CD4-positive, CD25-positive, alpha-beta regulatory T cell (primary cell): ENCODE measurements around the gene OR2M2. TPM values are rescaled to one million over a fixed set of nuclear protein-coding genes. Genes with fewer than 3 reads are reported as not detected.

Experiments used
- ATAC-seq, 2 donors: fragments of 150-1000 bp; cut with Tn5 transposase; one replicate each; pipeline ENCODE4 v1.10.0; 2021; ENCODE audit warnings: low read depth in 2 of 2, moderate number of reproducible peaks in 2 of 2, moderate library complexity in 1 of 2
- DNase-seq, 3 donors: peaks; one replicate each; pipeline versions ENCODE4 v3.0.0 to v3.0.0-alpha.2; 2012 to 2022; ENCODE audit warnings: mixed read lengths in 1 of 3
- H3K27ac ChIP-seq: one replicate; pipeline ENCODE4 v1.7.0; 2013; ENCODE audit warnings: mild to moderate bottlenecking, low read length; ENCODE audit not compliant: insufficient read depth, poor library complexity, severe bottlenecking
- H3K27me3 ChIP-seq: one replicate; pipeline ENCODE4 v1.7.0; 2013; ENCODE audit warnings: low read length; ENCODE audit not compliant: control insufficient read depth, insufficient read depth
- H3K36me3 ChIP-seq: one replicate; pipeline ENCODE4 v1.7.0; 2013; ENCODE audit warnings: mild to moderate bottlenecking, low read length, moderate library complexity; ENCODE audit not compliant: control insufficient read depth, insufficient read depth
- H3K4me1 ChIP-seq: 2 replicates; pipeline ENCODE4 v1.7.0; 2013; ENCODE audit warnings: mild to moderate bottlenecking, low read length; ENCODE audit not compliant: insufficient read depth, control insufficient read depth, poor library complexity, severe bottlenecking
- H3K4me3 ChIP-seq: one replicate; pipeline ENCODE4 v1.7.0; 2013; ENCODE audit warnings: low read depth, mild to moderate bottlenecking, low read length, moderate library complexity
- H3K9me3 ChIP-seq, 2 experiments: 1 replicate in 1 of 2; 2 replicates in 1 of 2; pipeline ENCODE4 v1.7.0; 2013; ENCODE audit warnings: low read length in 2 of 2, mild to moderate bottlenecking in 1 of 2, moderate library complexity in 1 of 2; ENCODE audit not compliant: control insufficient read depth in 2 of 2
- H3K27ac Mint-ChIP-seq, 3 donors: one replicate each; pipeline ENCODE4 v1.8.0; 2020 to 2022; ENCODE audit warnings: mild to moderate bottlenecking in 3 of 3, mixed read lengths in 3 of 3, moderate library complexity in 2 of 3
- H3K27me3 Mint-ChIP-seq: one replicate; pipeline ENCODE4 v1.8.0; 2022; ENCODE audit warnings: mild to moderate bottlenecking, mixed read lengths
- H3K36me3 Mint-ChIP-seq: one replicate; pipeline ENCODE4 v1.8.0; 2020; ENCODE audit warnings: mixed read lengths
- H3K4me1 Mint-ChIP-seq, 4 donors: one replicate each; pipeline ENCODE4 v1.8.0; 2020 to 2022; ENCODE audit warnings: mixed read lengths in 4 of 4, mild to moderate bottlenecking in 1 of 4
- H3K4me3 Mint-ChIP-seq, 4 donors: one replicate each; pipeline ENCODE4 v1.8.0; 2020 to 2022; ENCODE audit warnings: mild to moderate bottlenecking in 4 of 4, mixed read lengths in 4 of 4, moderate library complexity in 3 of 4
- H3K9me3 Mint-ChIP-seq, 7 donors: one replicate each; pipeline ENCODE4 v1.8.0; 2020 to 2022; ENCODE audit warnings: mixed read lengths in 7 of 7, mild to moderate bottlenecking in 3 of 7, moderate library complexity in 2 of 7
- polyA plus RNA-seq, 4 donors: library from polyadenylated mRNA; unstranded; fragments of 300-500 nt; fragmentation: Illumina TruSeq; gene quantifications; one replicate each; pipeline ENCODE4 v1.2.3, GENCODE V29; 2021
- total RNA-seq: library from RNA; stranded (reverse); gene quantifications from one replicate; pipeline ENCODE4 v1.2.3, GENCODE V29; 2022

Gene OR2M2
- total and polyA plus RNA-seq, 5 donors from 2014 or later: not detected

GRCh38 chr1:248196965-248197364 lies 22.3 kb downstream of the OR2M2 start, which contains the start of gene OR2M3:
Gene OR2M3, plus strand, starts transcription at chr1:248197265. Its CDS starts 5,803 bp downstream, at chr1:248203068.
- H3K27me3 Mint-ChIP-seq: no peaks in the 10 kb centered on the region
- Histone ChIP-seq H3K27ac (no peak within 1 kb of the TSS), H3K36me3 (no peaks in the 10 kb centered on the region), H3K4me1 (no peaks in the 10 kb centered on the region), H3K27me3 (no peaks in the 10 kb centered on the region), H3K4me3 (no peak within 1 kb of the TSS), H3K9me3 (no peaks in the 10 kb centered on the region)
- H3K4me1 Mint-ChIP-seq: no peaks in the 10 kb centered on the region
- DNase-seq (no peak), ATAC-seq (no peak)
- no peaks in the 10 kb centered on the region for H3K36me3 Mint-ChIP-seq
- H3K4me3 Mint-ChIP-seq: no peak within 1 kb of the TSS
- no peak within 1 kb of the TSS for H3K27ac Mint-ChIP-seq
- peaks cover 0 to 17% (median 2%) of the 10 kb centered on the region in 7 donors for H3K9me3 Mint-ChIP-seq

GRCh38 chr1:248215880-248216279 lies 41.3 kb downstream of the OR2M2 start:
- Histone ChIP-seq H3K4me1 (no peaks in the 10 kb centered on the region), H3K27me3 (no peaks in the 10 kb centered on the region), H3K4me3 (no peak overlapping the region), H3K9me3 (no peaks in the 10 kb centered on the region), H3K36me3 (no peaks in the 10 kb centered on the region), H3K27ac (no peak overlapping the region)
- no peak overlapping the region for H3K4me3 Mint-ChIP-seq
- H3K27me3 Mint-ChIP-seq: no peaks in the 10 kb centered on the region
- DNase-seq: no peak
- H3K27ac Mint-ChIP-seq: no peak overlapping the region
- no peak for ATAC-seq
- no peaks in the 10 kb centered on the region for H3K4me1 Mint-ChIP-seq
- H3K36me3 Mint-ChIP-seq: no peaks in the 10 kb centered on the region
- peaks cover 2 to 23% (median 5%) of the 10 kb centered on the region in 7 donors for H3K9me3 Mint-ChIP-seq

- Mint-ChIP-seq H3K27ac (no peak overlapping the region), H3K36me3 (no peaks in the 10 kb centered on the region), H3K27me3 (no peaks in the 10 kb centered on the region), H3K4me3 (no peak overlapping the region), H3K9me3 (peaks cover 0 to 7% (median 2%) of the 10 kb centered on the region in 7 donors), H3K4me1 (no peaks in the 10 kb centered on the region)
- no peak overlapping the region for H3K4me3 ChIP-seq
- H3K36me3 ChIP-seq: no peaks in the 10 kb centered on the region
- no peaks in the 10 kb centered on the region for H3K4me1 ChIP-seq
- no peaks in the 10 kb centered on the region for H3K9me3 ChIP-seq
- no peak overlapping the region for H3K27ac ChIP-seq
- DNase-seq (no peak), ATAC-seq (no peak)
- H3K27me3 ChIP-seq: no peaks in the 10 kb centered on the region
These were observed 50.9 kb downstream of the OR2M2 start for GRCh38 chr1:248225537-248225936.

GRCh38 chr1:248229360-248229908 lies 54.8 kb downstream of the OR2M2 start:
- H3K4me3 ChIP-seq: no peak overlapping the region
- H3K9me3 ChIP-seq: no peaks in the 10 kb centered on the region
- H3K27me3 ChIP-seq: no peaks in the 10 kb centered on the region
- H3K27ac ChIP-seq: no peak overlapping the region
- peaks cover 0 to 7% (median 3%) of the 10 kb centered on the region in 7 donors for H3K9me3 Mint-ChIP-seq
- no peak overlapping the region for H3K4me3 Mint-ChIP-seq
- H3K36me3 ChIP-seq: no peaks in the 10 kb centered on the region
- H3K27me3 Mint-ChIP-seq: no peaks in the 10 kb centered on the region
- H3K27ac Mint-ChIP-seq: no peak overlapping the region
- no peaks in the 10 kb centered on the region for H3K4me1 ChIP-seq
- no peaks in the 10 kb centered on the region for H3K36me3 Mint-ChIP-seq
- no peak for DNase-seq
- H3K4me1 Mint-ChIP-seq: no peaks in the 10 kb centered on the region
- no peak for ATAC-seq

Other genes with a start within 250 kb of the OR2M2 start
- gene OR2AJ1, start 249.9 kb upstream of the OR2M2 start, total RNA-seq: not detected
- not detected for gene OR2AJ1, start 249.9 kb upstream of the OR2M2 start, polyA plus RNA-seq
- 0.42 TPM for gene OR2L8, start 226.0 kb upstream of the OR2M2 start, total RNA-seq
- not detected for gene OR2L8, start 226.0 kb upstream of the OR2M2 start, polyA plus RNA-seq
- not detected for gene OR2AK2, start 209.6 kb upstream of the OR2M2 start, total RNA-seq
- not detected for gene OR2AK2, start 209.6 kb upstream of the OR2M2 start, polyA plus RNA-seq
- not detected for gene OR2L5, start 161.2 kb upstream of the OR2M2 start, total RNA-seq
- not detected for gene OR2L5, start 161.2 kb upstream of the OR2M2 start, polyA plus RNA-seq
- gene OR2L2, start 144.8 kb upstream of the OR2M2 start, total RNA-seq: 0.35 TPM
- under 1 TPM in 1 of 4 donors, not detected in 3; 0.49 TPM for gene OR2L2, start 144.8 kb upstream of the OR2M2 start, polyA plus RNA-seq
- not detected for gene OR2L3, start 128.0 kb upstream of the OR2M2 start, total RNA-seq
- gene OR2L3, start 128.0 kb upstream of the OR2M2 start, polyA plus RNA-seq: not detected
- not detected for gene OR2L13, start 79.6 kb upstream of the OR2M2 start, total RNA-seq
- not detected for gene OR2L13, start 79.6 kb upstream of the OR2M2 start, polyA plus RNA-seq
- not detected for gene OR2M5, start 29.7 kb upstream of the OR2M2 start, total RNA-seq
- gene OR2M5, start 29.7 kb upstream of the OR2M2 start, polyA plus RNA-seq: not detected
- gene OR2M3, start 22.4 kb downstream of the OR2M2 start, total RNA-seq: not detected
- not detected for gene OR2M3, start 22.4 kb downstream of the OR2M2 start, polyA plus RNA-seq
- not detected for gene OR2M4, start 56.6 kb downstream of the OR2M2 start, total RNA-seq
- gene OR2M4, start 56.6 kb downstream of the OR2M2 start, polyA plus RNA-seq: not detected
- gene OR2T33, start 103.2 kb downstream of the OR2M2 start, total RNA-seq: not detected
- not detected for gene OR2T33, start 103.2 kb downstream of the OR2M2 start, polyA plus RNA-seq
- not detected for gene OR2T12, start 128.6 kb downstream of the OR2M2 start, total RNA-seq
- not detected for gene OR2T12, start 128.6 kb downstream of the OR2M2 start, polyA plus RNA-seq
- gene OR2M7, start 149.7 kb downstream of the OR2M2 start, total RNA-seq: not detected
- gene OR2M7, start 149.7 kb downstream of the OR2M2 start, polyA plus RNA-seq: not detected
- not detected for gene OR14C36, start 174.0 kb downstream of the OR2M2 start, total RNA-seq
- gene OR14C36, start 174.0 kb downstream of the OR2M2 start, polyA plus RNA-seq: not detected
- gene OR2T4, start 186.8 kb downstream of the OR2M2 start, total RNA-seq: not detected
- gene OR2T4, start 186.8 kb downstream of the OR2M2 start, polyA plus RNA-seq: not detected
- not detected for gene OR2T6, start 200.9 kb downstream of the OR2M2 start, total RNA-seq
- gene OR2T6, start 200.9 kb downstream of the OR2M2 start, polyA plus RNA-seq: not detected
- not detected for gene OR2T1, start 228.2 kb downstream of the OR2M2 start, total RNA-seq
- not detected for gene OR2T1, start 228.2 kb downstream of the OR2M2 start, polyA plus RNA-seq